NB4 (cell line): ENCODE results near the gene POLD4.

Experiments
- MYC ChIP-seq: IDR thresholded peaks from 2 replicates; pipeline ENCODE4 v1.6.1; 2011; ENCODE audit warnings: low read depth, low read length
- POLR2A ChIP-seq: IDR thresholded peaks from 2 replicates; pipeline ENCODE4 v1.6.1; 2011; ENCODE audit warnings: mild to moderate bottlenecking; ENCODE audit not compliant: insufficient read length; ENCODE audit errors: extremely low read depth
- TF ChIP-seq, protein P1 (sequence below): IDR thresholded peaks from one replicate; pipeline ENCODE4 v1.5.1; 2012; ENCODE audit warnings: low read depth, low read length
- TF ChIP-seq, protein P2 (sequence below): IDR thresholded peaks from 2 replicates; pipeline ENCODE4 v1.6.1; 2011; ENCODE audit warnings: low read depth, low read length

DNA sequence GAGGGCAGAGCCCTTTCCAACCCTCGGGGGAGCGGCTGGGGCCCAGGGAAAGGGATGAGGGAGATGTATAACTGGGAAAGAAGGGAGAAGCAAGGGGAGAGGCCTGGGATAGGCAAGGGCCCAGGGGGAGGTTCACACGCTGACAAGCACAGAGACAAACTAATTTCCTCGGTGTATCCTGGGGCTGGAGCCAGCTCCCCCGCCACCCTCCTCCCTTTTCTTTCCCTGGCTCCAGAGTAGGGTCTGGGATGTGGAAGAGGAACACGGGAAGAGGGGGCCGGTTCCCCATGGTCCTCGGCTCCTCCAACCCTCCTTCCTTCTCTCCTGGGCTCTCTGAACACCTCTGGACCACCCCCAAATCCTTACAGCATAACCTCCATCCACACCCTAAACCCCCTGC is 13.2 kb upstream of the POLD4 start:
- TF ChIP-seq, protein P1, sequence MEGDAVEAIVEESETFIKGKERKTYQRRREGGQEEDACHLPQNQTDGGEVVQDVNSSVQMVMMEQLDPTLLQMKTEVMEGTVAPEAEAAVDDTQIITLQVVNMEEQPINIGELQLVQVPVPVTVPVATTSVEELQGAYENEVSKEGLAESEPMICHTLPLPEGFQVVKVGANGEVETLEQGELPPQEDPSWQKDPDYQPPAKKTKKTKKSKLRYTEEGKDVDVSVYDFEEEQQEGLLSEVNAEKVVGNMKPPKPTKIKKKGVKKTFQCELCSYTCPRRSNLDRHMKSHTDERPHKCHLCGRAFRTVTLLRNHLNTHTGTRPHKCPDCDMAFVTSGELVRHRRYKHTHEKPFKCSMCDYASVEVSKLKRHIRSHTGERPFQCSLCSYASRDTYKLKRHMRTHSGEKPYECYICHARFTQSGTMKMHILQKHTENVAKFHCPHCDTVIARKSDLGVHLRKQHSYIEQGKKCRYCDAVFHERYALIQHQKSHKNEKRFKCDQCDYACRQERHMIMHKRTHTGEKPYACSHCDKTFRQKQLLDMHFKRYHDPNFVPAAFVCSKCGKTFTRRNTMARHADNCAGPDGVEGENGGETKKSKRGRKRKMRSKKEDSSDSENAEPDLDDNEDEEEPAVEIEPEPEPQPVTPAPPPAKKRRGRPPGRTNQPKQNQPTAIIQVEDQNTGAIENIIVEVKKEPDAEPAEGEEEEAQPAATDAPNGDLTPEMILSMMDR: no peak
- TF ChIP-seq POLR2A: no peak
- no peak for TF ChIP-seq MYC
- TF ChIP-seq, protein P2, sequence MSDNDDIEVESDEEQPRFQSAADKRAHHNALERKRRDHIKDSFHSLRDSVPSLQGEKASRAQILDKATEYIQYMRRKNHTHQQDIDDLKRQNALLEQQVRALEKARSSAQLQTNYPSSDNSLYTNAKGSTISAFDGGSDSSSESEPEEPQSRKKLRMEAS: no peak
